Heart right ventricle (tissue), 16 donors: ENCODE results near the gene LRRN2. TPM values are rescaled to one million over a fixed set of nuclear protein-coding genes. Genes with fewer than 3 reads are reported as not detected.

Source experiments
- ATAC-seq, 8 donors: fragments of 200-7000 bp; cut with Tn5 transposase; one replicate each; pipeline ENCODE4 v1.9.1; 2020; ENCODE audit warnings: mild to moderate bottlenecking in 8 of 8, moderate library complexity in 8 of 8, moderate number of reproducible peaks in 1 of 8
- DNase-seq, 2 donors: peaks; one replicate each; pipeline ENCODE4 v3.0.0-alpha.2; 2020
- H3K27ac ChIP-seq, 10 donors: fragments of 200-600 bp; sonication (generic) in 2 of 10; one replicate each; pipeline versions ENCODE4 v1.5.0 to v1.8.0; 2020 to 2022; ENCODE audit warnings: mild to moderate bottlenecking in 3 of 10
- H3K27me3 ChIP-seq, 7 donors: fragments of 200-600 bp; one replicate each; pipeline ENCODE4 v1.8.0; 2021 to 2022; ENCODE audit warnings: mild to moderate bottlenecking in 2 of 7
- H3K36me3 ChIP-seq, 9 donors: fragments of 200-600 bp; sonication (generic) in 1 of 9; one replicate each; pipeline versions ENCODE4 v1.5.0 to v1.8.0; 2020 to 2022; ENCODE audit warnings: mild to moderate bottlenecking in 2 of 9
- H3K4me1 ChIP-seq, 9 donors: fragments of 200-600 bp; sonication (generic) in 1 of 9; one replicate each; pipeline versions ENCODE4 v1.5.0 to v1.8.0; 2020 to 2022; ENCODE audit warnings: mild to moderate bottlenecking in 4 of 9
- H3K4me3 ChIP-seq, 10 donors: fragments of 200-600 bp; sonication (generic) in 2 of 10; one replicate each; pipeline versions ENCODE4 v1.5.0 to v1.8.0; 2020 to 2022; ENCODE audit warnings: mild to moderate bottlenecking in 7 of 10, moderate library complexity in 2 of 10
- H3K9me3 ChIP-seq, 11 donors: fragments of 200-600 bp in 10 of 11; sonication (generic) in 2 of 11; one replicate each; pipeline versions ENCODE4 v1.5.0 to v1.8.0; 2013 to 2022; ENCODE audit warnings: mild to moderate bottlenecking in 2 of 11, control low read depth in 1 of 11, moderate library complexity in 1 of 11
- WGBS, 2 donors: extraction: QIAGEN DNeasy Blood & Tissue Kit; methylation state at CpG; one replicate each; pipeline ENCODE4 v1.1.7; 2013; ENCODE audit warnings: inconsistent platforms in 1 of 2; 5-methylcytosine and 5-hydroxymethylcytosine counted together
- intact Hi-C, 10 donors: fragments of 100-400 bp; cut with DNase I; formaldehyde crosslinking; loops; one replicate each; pipeline versions ENCODE4 v1.11.1 to v1.14.2; 2022
- polyA plus RNA-seq, 2 donors: library from polyadenylated mRNA; stranded (reverse); fragments of 200-250 nt; gene quantifications; one replicate each; pipeline ENCODE4 v1.2.3, GENCODE V29; 2013
- total RNA-seq, 10 donors: library from RNA; stranded (reverse); fragmentation: NEBNext Ultra II Directional in 3 of 10; extraction: Animal tissue kit (Norgen Biotek cat#: 25700) in 3 of 10; gene quantifications; one replicate each; pipeline versions ENCODE4 v1.2.1 to v1.2.4, GENCODE V29; 2021 to 2023
- TF ChIP-seq, protein P1 (sequence below), 9 donors: fragments of 200-600 bp; sonication (generic) in 2 of 9; IDR thresholded peaks; one replicate each; pipeline versions ENCODE4 v1.5.0 to v1.8.0; 2021 to 2022; ENCODE audit warnings: antibody characterized with exemption in 9 of 9, mild to moderate bottlenecking in 5 of 9, moderate library complexity in 1 of 9
- donor health status: Arrhythmogenic right ventricular cardiomyopathy.
- donor health status: ischemic (EF 13 %, LVEDD 7.1; RV severe dilation, severe dysfunction).
- donor health status: healthy with polysubstance abuse.
- donor health status: DM: no; HTN: yes; CAD: no.
- donor health status: DM: no; HTN: no; CAD: no.
- donor health status: ischemic (EF 25% LVEDD 6.9; RV normal size, moderate dysfunction).
- donor health status: ischemic (EF 25% LVEDD 5.7; RV mildly dilated, moderate dysfunction).
- donor health status: healthy.
- donor health status: DM: yes; HTN: yes; CAD: no.
- donor health status: Ischemic cardiomyopathy.
- donor health status: ischemic (EF 35%, LVEDD 5.7; RV mildly dilated, moderate dysfunction).
- donor health status: nonischemic (EF 11% LVEDD 7.7; RV severe dilation, severe dysfunction).
- donor health status: DM: yes; HTN: yes; CAD: no.
- donor health status: PGD.
- donor health status: ischemic (EF 29% LVEDD 5.4; RV normal size, mild dysfunction).
- donor health status: nonischemic (EF 23%, LVEDD 6.1; RV moderate dilation, normal function).

LRRN2 gene
- total and polyA plus RNA-seq, 12 donors: 0.73 to 2.9 (median 1.1) TPM

DNA sequence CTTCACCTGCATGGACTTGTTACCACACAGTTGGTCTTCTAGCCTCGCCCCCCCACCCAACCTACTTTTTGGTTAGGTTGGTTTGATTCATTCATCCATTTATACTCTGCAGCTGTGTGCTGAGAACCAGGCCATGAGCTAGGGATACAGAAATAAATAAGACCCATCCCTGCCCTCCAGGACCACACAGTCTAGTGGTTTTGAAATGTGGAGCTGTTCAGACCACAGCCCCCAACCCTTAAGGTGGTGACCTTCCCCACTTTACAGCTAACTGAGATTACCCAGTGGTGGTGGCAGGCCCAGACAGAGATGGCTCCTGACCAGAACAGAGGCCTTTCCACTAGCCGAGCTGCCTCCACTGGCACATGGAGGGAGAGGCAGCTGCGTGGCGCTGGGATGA lies 37.0 kb downstream of the LRRN2 start:
- Histone ChIP-seq H3K9me3 (no peaks in the 10 kb centered on the region), H3K4me1 (peaks cover 0 to 3% (median 0%) of the 10 kb centered on the region in 9 donors), H3K36me3 (no peaks in the 10 kb centered on the region), H3K27me3 (peaks cover 0 to 40% (median 14%) of the 10 kb centered on the region in 7 donors), H3K27ac (no peak overlapping the region), H3K4me3 (no peak overlapping the region)
- no peak for ATAC-seq
- intact Hi-C loops: no loop called here
- TF ChIP-seq, protein P1, sequence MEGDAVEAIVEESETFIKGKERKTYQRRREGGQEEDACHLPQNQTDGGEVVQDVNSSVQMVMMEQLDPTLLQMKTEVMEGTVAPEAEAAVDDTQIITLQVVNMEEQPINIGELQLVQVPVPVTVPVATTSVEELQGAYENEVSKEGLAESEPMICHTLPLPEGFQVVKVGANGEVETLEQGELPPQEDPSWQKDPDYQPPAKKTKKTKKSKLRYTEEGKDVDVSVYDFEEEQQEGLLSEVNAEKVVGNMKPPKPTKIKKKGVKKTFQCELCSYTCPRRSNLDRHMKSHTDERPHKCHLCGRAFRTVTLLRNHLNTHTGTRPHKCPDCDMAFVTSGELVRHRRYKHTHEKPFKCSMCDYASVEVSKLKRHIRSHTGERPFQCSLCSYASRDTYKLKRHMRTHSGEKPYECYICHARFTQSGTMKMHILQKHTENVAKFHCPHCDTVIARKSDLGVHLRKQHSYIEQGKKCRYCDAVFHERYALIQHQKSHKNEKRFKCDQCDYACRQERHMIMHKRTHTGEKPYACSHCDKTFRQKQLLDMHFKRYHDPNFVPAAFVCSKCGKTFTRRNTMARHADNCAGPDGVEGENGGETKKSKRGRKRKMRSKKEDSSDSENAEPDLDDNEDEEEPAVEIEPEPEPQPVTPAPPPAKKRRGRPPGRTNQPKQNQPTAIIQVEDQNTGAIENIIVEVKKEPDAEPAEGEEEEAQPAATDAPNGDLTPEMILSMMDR (IDR thresholded peaks at IDR 0.05): no peak
- WGBS, 2 donors: 95% methylated on average over 4 of the region's 4 CpGs
- no peak for DNase-seq

GRCh38 chr1:204647805-204648153 lies 37.8 kb downstream of the LRRN2 start:
- Histone ChIP-seq H3K27ac (no peak overlapping the region), H3K4me1 (peaks cover 0 to 3% (median 0%) of the 10 kb centered on the region in 9 donors), H3K9me3 (no peaks in the 10 kb centered on the region), H3K4me3 (no peak overlapping the region), H3K27me3 (peaks cover 0 to 37% (median 10%) of the 10 kb centered on the region in 7 donors), H3K36me3 (no peaks in the 10 kb centered on the region)
- no peak for ATAC-seq
- no peak for DNase-seq
- intact Hi-C loops: no loop called here
- TF ChIP-seq, protein P1 (IDR thresholded peaks at IDR 0.05): no peak

- Histone ChIP-seq H3K27ac (no peak overlapping the region), H3K9me3 (no peaks in the 10 kb centered on the region), H3K36me3 (no peaks in the 10 kb centered on the region), H3K4me3 (no peak overlapping the region), H3K27me3 (peaks cover 0 to 33% (median 6%) of the 10 kb centered on the region in 7 donors), H3K4me1 (peaks cover 0 to 3% (median 0%) of the 10 kb centered on the region in 9 donors)
- 4% methylated on average over 2 of the region's 2 CpGs for WGBS, 2 donors
- TF ChIP-seq, protein P1 (IDR thresholded peaks at IDR 0.05): no peak
- ATAC-seq: peak in 5 of 8 donors; percentile 44 to 74 (median 63)
- peak in 1 of 2 donors; percentile 29 for DNase-seq
- intact Hi-C loops: no loop called here
These were observed 38.3 kb downstream of the LRRN2 start for GRCh38 chr1:204647114-204647804.

DNA sequence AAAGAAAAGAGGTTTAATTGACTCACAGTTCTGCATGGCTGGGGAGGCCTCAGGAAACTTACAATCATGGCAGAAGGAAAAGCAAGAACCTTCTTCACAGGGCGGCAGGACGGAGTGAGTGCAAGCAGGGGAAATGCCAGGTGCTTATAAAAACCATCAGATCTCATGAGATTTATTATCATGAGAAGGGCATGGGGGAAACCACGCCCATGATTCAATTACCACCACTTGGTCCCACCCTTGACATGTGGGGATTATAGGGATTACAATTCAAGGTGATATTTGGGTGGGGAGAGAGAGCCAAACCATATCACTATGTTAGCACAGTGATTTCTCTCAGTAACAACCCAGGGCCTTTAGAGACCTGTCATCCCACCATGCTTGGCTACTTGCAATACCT lies 39.9 kb downstream of the LRRN2 start:
- H3K27me3 ChIP-seq: peaks cover 0 to 21% (median 0%) of the 10 kb centered on the region in 7 donors
- no peaks in the 10 kb centered on the region for H3K36me3 ChIP-seq
- 84 to 87% methylated on average over 3 of the region's 3 CpGs for WGBS, 2 donors
- TF ChIP-seq, protein P1 (IDR thresholded peaks at IDR 0.05): no peak
- intact Hi-C loops: no loop called here
- H3K9me3 ChIP-seq: no peaks in the 10 kb centered on the region
- H3K27ac ChIP-seq: no peak overlapping the region
- no peak overlapping the region for H3K4me3 ChIP-seq
- peaks cover 0 to 3% (median 0%) of the 10 kb centered on the region in 9 donors for H3K4me1 ChIP-seq
- DNase-seq (no peak), ATAC-seq (no peak)
